ENCODE measurements around the gene KMT2E. TPM values are rescaled to one million over a fixed set of nuclear protein-coding genes. Genes with fewer than 3 reads are reported as not detected.
"Not testable (repeated sequence)": the region's sequence is repeated elsewhere in the genome, so short reads cannot be mapped to it uniquely, and the experiment has no call there.

The KMT2E gene
- total RNA-seq, 1 experiment from 2014 or later: 63.1 TPM

DNA sequence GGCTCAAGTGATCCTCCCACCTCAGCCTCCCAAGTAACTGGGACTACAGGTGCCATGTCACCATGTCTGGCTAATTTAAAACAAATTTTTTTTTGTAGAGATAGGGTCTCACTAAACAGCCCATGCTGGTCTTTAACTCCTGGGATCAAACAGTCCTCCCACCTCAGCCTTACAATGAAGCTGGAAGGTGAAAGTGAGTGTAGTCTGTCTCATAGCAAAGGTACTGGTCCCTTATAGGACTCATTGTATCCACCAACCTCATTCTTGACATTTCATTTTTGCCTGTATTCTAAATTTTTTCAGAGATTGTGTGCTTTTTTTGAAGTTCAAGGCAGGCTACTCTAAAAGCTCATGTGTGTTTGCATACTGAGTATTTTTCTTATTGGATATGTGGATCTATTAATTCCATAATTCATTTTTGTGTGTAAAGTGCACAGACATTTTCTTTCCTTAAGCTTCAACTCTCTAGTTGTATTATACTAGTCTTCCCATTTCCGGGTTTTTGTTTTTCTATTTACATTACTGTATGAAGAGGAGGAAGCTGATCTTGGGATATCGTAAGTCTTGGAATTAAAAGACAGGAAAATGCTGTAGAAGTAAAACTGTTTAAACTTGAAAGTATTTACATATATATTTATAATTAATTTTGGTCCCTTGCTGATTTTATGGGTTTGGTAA lies 13.3 kb downstream of the KMT2E start:
- ChIA-PET POLR2A (interaction anchor here (0.7 to 0.9 kb wide), 2 partner anchors 14 to 34 kb away, joined by 5 to 12 read pairs; partner anchors contain the start of gene KMT2E), CTCF (no interaction called here)
- Histone ChIP-seq H3K36me3 (ENCODE audit: control insufficient read depth, insufficient read depth, low read length) (no peaks in the 10 kb centered on the region), H3K4me3 (ENCODE audit: low read depth, low read length) (no peak overlapping the region), H3K4me1 (no peaks in the 10 kb centered on the region), H3K27me3 (replicated peaks; ENCODE audit: control insufficient read depth, insufficient read depth, low read length) (no peaks in the 10 kb centered on the region), H3K9me3 (no peaks in the 10 kb centered on the region)
- TF ChIP-seq, protein P1, sequence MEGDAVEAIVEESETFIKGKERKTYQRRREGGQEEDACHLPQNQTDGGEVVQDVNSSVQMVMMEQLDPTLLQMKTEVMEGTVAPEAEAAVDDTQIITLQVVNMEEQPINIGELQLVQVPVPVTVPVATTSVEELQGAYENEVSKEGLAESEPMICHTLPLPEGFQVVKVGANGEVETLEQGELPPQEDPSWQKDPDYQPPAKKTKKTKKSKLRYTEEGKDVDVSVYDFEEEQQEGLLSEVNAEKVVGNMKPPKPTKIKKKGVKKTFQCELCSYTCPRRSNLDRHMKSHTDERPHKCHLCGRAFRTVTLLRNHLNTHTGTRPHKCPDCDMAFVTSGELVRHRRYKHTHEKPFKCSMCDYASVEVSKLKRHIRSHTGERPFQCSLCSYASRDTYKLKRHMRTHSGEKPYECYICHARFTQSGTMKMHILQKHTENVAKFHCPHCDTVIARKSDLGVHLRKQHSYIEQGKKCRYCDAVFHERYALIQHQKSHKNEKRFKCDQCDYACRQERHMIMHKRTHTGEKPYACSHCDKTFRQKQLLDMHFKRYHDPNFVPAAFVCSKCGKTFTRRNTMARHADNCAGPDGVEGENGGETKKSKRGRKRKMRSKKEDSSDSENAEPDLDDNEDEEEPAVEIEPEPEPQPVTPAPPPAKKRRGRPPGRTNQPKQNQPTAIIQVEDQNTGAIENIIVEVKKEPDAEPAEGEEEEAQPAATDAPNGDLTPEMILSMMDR (IDR thresholded peaks at IDR 0.05; ENCODE audit: insufficient read depth in 1 of 2, low read depth in 1 of 2, low read length in 1 of 2, severe bottlenecking in 1 of 2, unreplicated experiment in 1 of 2): no peak
- H3K36me3 Mint-ChIP-seq (ENCODE audit: insufficient read depth, unreplicated experiment): no peaks in the 10 kb centered on the region
- intact Hi-C loops (cut with micrococcal nuclease; ENCODE audit: unreplicated experiment): no loop called here
- H3K9me3 Mint-ChIP-seq (ENCODE audit: unreplicated experiment): no peaks in the 10 kb centered on the region
- no TSS peak for BruUV-seq (replicated peaks)
- H3K27ac Mint-ChIP-seq (ENCODE audit: unreplicated experiment): no peak overlapping the region
- no peak overlapping the region for H3K4me3 Mint-ChIP-seq (ENCODE audit: unreplicated experiment)
- DNase-seq: no peak
- H3K4me1 Mint-ChIP-seq (ENCODE audit: low read depth, unreplicated experiment): peaks cover 13% of the 10 kb centered on the region
- H3K27me3 Mint-ChIP-seq (ENCODE audit: insufficient read depth, unreplicated experiment): no peaks in the 10 kb centered on the region

- intact Hi-C loops (cut with micrococcal nuclease; ENCODE audit: unreplicated experiment): no loop called here
- Histone ChIP-seq H3K9me3 (no peaks in the 10 kb centered on the region), H3K36me3 (ENCODE audit: control insufficient read depth, insufficient read depth, low read length) (no peaks in the 10 kb centered on the region), H3K27me3 (replicated peaks; ENCODE audit: control insufficient read depth, insufficient read depth, low read length) (no peaks in the 10 kb centered on the region), H3K4me3 (ENCODE audit: low read depth, low read length) (no peak overlapping the region), H3K4me1 (no peaks in the 10 kb centered on the region)
- no peaks in the 10 kb centered on the region for H3K9me3 Mint-ChIP-seq (ENCODE audit: unreplicated experiment)
- no peaks in the 10 kb centered on the region for H3K36me3 Mint-ChIP-seq (ENCODE audit: insufficient read depth, unreplicated experiment)
- no TSS peak for BruUV-seq (replicated peaks)
- TF ChIP-seq, protein P1 (IDR thresholded peaks at IDR 0.05; ENCODE audit: insufficient read depth in 1 of 2, low read depth in 1 of 2, low read length in 1 of 2, severe bottlenecking in 1 of 2, unreplicated experiment in 1 of 2): no peak
- H3K4me3 Mint-ChIP-seq (ENCODE audit: unreplicated experiment): no peak overlapping the region
- peaks cover 13% of the 10 kb centered on the region for H3K4me1 Mint-ChIP-seq (ENCODE audit: low read depth, unreplicated experiment)
- DNase-seq: no peak
- CTCF ChIA-PET: no interaction called here
- no peak overlapping the region for H3K27ac Mint-ChIP-seq (ENCODE audit: unreplicated experiment)
- H3K27me3 Mint-ChIP-seq (ENCODE audit: insufficient read depth, unreplicated experiment): no peaks in the 10 kb centered on the region
- POLR2A ChIA-PET: no interaction called here
Observed at GRCh38 chr7:105028004-105028403, 14.0 kb downstream of the KMT2E start.

- CTCF ChIA-PET; H3K9me3 Mint-ChIP-seq (ENCODE audit: unreplicated experiment); H3K27ac Mint-ChIP-seq (ENCODE audit: unreplicated experiment); H3K27me3 Mint-ChIP-seq (ENCODE audit: insufficient read depth, unreplicated experiment); H3K9me3 ChIP-seq; DNase-seq; H3K36me3 ChIP-seq (ENCODE audit: control insufficient read depth, insufficient read depth, low read length); intact Hi-C loops (cut with micrococcal nuclease; ENCODE audit: unreplicated experiment); H3K27me3 ChIP-seq (replicated peaks; ENCODE audit: control insufficient read depth, insufficient read depth, low read length); H3K4me3 ChIP-seq (ENCODE audit: low read depth, low read length); H3K36me3 Mint-ChIP-seq (ENCODE audit: insufficient read depth, unreplicated experiment); H3K4me3 Mint-ChIP-seq (ENCODE audit: unreplicated experiment); H3K4me1 ChIP-seq; BruUV-seq (replicated peaks): not testable (repeated sequence)
- peaks cover 13% of the 10 kb centered on the region for H3K4me1 Mint-ChIP-seq (ENCODE audit: low read depth, unreplicated experiment)
- POLR2A ChIA-PET: interaction anchor here (0.6 kb wide), 1 partner anchor 352 kb away, joined by 5 read pairs; no protein-coding TSS in a partner anchor
Observed at GRCh38 chr7:105028941-105029340, 14.9 kb downstream of the KMT2E start.

Measured in Caco-2 (cell line).